GM18508 (cell line): ENCODE measurements around the gene SNX30.

ENCODE experiments used
- ATAC-seq: cut with Tn5 transposase; IDR thresholded peaks from one replicate; pipeline ENCODE4 v1.9.1; 2021; ENCODE audit warnings: moderate number of reproducible peaks; ENCODE audit not compliant: insufficient read depth, unreplicated experiment

The SNX30 gene

DNA sequence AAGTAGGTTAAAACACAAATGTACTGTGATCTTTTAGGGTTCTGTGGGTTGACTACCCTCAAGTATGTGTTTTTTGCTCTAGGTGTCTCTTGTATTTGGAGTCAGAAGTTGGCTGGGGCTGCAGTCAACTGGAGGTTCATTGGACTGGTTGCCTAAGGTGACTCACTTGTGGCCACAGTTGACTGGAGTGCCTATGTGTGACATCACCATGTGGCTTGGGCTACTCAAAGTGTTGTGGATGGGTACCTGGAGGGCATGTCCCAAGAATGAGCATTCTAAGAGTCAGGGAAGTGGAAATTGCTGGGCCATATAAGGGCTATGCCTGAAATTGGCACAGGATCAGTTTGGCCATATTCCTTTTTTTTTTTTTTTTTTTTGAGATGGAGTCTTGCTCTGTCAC is 27.4 kb downstream of the SNX30 start:
- no peak for ATAC-seq

- no peak for ATAC-seq
These were observed 30.0 kb downstream of the SNX30 start for GRCh38 chr9:112780450-112781036.

DNA sequence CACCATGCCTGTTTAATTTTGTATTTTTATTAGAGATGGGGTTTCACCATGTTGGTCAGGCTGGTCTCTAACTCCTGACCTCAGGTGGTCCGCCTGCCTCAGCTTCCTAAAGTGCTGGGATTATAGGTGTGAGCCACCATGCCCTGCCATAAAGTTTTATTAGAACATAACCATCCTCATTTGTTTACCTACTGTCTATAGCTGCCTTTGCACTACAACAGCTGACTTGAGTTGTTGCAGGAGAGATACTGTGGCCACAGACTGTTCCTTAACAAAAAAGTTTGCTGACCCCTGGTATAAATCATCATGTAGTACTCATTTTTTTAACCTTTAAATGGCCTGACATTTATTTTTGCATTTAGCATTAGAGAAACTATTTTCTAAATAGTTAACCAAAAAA is 31.7 kb downstream of the SNX30 start:
- ATAC-seq, result no peak

GRCh38 chr9:112783551-112783954 is 33.0 kb downstream of the SNX30 start:
- no peak for ATAC-seq

GRCh38 chr9:112784020-112784785 is 33.6 kb downstream of the SNX30 start:
- no peak for ATAC-seq

DNA sequence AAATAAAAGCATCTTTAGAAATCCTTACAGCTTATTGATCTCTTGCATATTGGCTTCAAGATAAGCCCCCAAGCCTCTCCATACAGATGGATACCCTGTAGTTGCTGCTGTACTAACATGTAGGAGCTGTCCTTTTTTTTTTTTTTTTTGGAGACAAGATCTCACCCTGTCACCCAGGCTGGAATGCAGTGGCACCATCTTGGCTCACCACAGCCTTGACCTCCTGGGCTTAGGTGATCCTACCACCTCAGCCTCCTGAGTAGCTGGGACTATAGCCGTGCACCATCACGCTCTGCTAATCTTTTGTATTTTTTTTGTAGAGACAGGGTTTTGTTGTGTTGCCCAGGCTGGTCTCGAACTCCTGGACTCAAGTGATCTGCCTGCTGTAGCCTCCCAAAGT is 35.4 kb downstream of the SNX30 start:
- ATAC-seq, result no peak

DNA sequence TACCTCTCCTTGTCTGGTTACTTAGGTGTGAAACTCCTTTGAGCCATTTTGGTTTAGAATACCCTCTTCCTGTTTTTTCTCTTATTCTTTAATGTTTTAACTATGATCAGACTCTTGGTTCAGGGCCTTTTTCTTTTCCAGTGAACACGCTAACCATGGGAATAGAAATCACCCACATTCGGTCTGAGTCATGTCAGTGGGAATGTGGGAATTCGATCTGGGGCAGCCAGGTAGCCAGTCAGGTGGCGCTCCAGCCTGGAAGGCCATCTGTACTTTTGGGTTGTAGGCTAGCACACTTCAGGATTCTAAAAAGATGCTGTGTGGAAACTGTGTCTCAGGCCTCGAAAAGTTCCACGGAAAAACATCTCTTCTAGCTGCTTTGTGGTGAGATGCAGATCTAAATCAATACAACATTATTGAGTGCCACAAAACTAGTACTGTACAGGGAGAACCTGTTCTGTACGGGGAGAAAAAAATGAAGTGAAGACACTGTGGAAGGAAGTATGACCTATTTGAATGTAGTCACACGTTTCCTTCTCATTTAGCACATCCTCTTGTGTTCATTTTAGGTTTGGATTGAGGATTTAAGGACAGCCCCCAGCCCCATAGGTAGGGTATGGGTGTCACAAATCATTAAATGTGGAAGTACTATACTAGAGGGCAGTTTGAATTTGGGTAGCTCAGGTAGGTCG is 36.4 kb downstream of the SNX30 start:
- ATAC-seq, result no peak

DNA sequence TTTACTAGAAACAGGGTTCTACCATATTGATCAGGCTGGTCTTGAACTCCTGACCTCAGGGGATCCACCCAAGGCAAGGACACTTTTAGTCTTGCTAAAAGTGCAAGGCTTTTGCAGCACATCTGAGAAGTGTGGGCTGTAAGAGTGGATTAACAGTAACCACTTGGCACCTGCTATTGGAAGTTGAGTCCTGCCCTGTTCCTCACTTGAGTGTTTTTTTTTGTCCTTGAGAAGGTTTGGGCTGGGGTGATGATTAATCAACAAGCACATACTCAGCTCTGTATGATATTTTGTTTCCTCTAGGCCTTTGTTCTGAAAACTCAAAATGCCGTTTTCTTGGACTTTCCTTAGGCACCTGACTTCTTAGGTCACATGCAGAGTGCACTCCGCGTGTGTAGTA is 37.4 kb downstream of the SNX30 start:
- ATAC-seq, result no peak

DNA sequence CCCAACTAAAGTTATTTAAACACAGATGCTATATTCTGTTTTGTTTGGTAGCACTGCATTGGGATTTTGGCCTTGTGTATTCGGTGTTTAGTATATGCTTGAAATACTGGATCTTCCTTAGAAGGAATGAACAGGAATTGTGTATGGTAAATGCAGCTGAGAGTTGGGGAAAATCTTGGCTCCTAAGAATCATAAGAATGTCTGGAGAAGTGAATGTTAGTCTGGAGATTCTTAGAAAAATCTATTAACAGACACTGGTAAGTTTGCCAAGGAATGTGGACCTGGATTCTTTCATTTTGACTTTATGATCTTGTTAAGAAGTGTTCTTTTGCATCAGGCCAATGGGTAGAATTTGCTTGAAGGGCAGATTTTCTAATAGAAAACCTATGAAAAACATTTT is 38.9 kb downstream of the SNX30 start:
- no peak for ATAC-seq

DNA sequence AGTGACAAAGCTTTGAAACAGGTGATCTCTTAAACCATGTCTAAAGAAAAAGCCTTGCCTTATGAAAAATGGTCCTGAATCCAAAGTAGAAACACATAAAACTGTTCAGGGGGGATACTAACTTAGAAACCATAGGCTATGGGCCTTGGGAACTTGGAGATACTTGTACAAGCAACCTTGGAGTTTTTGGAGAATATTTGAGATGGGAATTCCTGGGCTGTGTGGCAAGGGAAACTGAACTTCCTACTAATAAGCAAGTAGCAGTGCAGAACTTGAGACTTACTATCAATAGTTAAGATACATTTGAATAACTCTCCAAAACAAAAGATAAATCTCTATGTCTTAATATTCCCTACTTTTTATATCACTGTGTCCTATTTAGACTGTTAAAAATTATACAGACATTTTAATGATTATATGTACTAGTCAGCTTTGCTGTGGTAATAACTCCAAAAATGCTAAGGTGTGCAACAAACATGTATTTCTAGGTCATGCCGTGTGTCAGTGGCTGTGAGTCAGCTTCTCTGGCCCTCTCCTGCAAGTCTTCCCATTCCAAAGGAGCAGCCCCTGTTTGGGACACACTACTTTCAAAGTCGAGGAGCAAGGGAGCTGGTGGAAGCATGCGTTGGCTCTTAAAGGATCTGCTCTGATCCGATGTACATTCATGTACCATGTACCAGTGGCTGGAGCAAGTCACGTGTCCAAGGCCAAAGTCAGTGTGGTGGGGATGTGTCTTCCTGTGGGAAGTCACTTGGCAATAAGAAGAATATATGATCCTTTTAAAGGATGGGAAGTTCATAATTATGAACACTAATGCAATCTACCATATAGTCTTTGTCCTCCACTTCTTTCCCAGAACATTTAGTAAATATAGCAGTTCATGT is 39.6 kb downstream of the SNX30 start:
- ATAC-seq, result no peak

DNA sequence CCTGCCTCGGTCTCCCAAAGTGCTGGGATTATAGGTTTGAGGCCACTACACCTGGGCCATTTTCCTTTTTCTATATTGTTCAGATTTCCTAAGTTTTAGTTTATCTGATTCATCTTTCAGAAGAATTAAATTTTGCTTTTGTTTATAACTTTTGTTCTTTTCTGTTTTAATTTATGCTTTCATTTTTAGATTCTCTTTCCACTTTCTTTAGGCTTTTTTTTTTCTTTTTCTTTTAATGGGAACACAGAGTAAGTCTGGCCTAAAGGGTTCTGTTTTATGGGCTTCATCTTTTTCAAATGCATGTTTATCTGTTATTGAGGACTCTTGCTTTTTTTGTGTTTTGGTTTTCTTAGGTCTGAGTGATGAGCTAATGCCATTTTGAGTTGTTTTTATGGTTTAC is 42.1 kb downstream of the SNX30 start:
- no peak for ATAC-seq

DNA sequence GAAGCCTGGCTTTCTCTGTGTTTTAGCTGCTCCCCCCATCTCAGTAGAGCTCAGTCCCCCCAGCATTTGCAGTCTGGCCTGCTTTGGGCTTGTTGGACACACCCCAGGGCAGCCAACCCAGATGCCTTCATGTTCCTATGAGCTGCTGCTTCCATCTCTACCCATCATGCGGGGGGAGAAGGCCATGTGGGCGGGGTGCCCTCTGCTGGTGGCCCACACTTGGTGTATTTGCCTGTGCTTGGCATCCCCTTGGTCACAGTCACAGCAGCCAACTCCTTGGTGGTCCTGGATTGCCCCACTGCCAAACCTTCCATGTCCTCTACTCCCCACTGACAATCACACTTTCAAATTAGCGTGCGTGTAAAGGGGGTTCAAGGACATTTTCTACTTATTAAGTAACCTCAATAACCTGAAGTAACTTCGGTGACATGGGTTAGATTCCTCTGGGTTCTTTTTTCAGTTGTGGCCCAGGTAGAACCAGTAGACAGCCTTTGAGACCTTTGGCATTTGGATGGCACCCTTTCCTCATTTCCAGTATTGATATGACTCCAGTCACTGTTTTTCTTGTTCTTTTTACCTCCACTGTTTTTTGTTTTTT is 42.8 kb downstream of the SNX30 start:
- no peak for ATAC-seq

DNA sequence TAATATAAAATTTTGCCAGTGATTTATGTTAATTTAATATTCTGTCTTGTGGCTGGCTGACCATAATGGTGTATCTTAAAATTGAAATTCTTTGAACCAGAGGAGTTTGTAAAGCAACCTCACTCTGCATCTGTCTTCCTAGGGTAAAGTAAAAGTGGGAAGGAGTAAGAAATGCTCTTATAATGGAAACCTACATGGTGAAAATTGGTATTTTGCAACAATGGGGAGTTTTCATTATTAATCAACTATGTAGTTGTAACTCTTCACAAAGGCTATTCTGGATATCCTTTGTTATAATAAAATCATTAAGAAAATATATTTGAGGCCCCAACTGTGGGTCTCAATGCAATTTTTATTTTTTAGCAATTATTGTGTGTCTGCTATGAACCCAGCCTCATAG is 44.2 kb downstream of the SNX30 start:
- ATAC-seq, result no peak

DNA sequence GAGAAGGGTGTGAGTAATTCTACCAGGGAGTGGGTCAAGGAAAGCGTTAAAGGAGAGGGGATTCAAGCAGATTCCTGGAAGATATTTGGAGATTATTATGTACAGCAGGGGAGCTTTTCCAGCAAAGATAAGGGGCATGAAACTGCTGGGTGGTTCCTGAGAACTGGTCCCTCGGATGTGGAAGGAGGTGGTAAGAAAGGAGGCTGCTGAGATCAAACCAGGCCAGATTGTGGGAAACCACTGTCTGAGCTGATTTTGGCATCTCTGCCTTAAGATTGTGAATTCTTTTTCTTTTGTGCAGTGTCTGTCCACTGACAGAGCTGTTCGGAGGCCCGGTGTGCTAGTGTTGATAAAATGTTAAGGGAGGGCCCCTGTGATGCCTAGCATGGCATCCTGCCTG is 45.4 kb downstream of the SNX30 start:
- ATAC-seq, result no peak

GRCh38 chr9:112796485-112796884 is 45.9 kb downstream of the SNX30 start:
- no peak for ATAC-seq

DNA sequence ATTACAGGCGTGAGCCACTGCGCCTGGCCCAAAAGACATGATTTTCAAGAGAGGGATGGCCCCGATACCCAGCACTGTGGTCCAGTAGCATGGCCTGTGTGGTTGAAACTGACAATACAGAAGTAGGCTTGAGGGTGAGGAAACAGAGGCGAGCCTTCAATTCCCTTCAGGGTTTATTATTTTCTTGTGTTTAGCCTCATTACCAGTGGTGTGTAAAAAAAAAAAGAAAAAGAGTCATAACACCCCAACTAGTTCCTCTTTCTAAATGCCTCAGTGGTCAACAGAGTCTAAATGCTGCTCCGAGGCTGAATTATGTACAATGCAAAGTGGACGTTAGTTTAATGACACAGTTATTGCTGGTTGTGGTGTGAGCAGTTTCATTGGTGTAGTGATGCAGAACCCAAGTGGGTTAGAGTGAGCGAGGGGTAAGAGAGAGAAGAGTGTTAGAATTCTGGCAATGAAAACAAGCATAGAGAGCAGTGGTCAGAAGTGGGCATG is 58.8 kb downstream of the SNX30 start:
- ATAC-seq, result peak; percentile 99

DNA sequence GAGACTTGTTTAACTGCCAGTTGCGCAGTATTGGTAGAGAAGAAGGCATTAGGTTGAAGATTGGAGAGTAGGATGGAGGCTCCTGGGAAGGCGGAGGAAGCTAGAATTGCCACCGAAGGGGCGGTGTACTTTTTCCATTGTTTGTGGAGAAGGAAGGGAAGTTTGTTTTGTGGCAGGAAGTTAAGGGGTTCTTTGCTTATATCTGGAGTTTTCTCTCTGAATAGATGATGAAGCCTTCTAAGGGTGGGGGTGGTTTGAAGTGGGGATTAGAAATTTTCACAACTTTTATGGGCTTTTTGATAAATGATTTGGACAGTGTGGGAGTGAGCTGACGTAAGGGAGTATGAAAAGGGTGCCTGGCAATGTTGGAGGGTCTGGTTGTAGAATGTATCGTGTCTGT is 59.3 kb downstream of the SNX30 start:
- no peak for ATAC-seq

DNA sequence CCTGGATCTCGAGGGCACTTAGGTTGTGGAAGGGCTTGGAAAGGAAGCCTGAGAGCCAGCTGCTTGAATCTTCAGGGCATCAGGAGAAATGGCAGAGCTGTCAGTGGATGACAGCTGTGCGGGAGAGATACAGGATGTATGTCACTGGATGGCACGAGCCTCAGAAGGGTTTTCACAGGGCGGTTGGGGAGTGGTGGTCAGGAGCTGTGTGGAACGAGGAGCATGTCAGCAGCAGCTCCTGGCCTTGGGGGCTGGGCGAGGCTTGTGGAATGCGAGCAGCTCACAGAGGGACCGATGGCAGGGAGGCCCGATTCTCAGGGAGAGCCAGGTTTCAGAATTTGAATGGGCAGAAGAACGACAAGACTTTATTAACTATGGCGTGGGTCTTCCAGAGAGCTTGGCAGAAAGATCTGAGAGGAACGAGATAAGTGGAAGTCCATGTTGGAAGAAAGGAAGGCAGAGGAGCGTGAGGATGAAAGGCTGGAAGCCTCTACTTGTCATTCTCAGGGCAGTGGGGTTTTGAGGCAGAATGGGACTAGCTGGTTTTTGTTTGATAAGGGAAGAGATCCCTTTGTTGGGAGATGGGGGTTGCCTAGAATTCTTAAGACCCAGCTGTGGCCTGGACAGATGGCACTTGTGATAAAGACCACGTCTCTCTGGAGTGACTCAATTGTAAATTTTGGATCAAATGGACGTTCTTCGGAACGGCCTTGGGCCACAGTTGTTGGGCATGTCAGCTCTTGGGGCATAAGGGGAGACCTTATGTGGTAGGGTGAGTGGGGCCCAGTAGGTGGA is 60.3 kb downstream of the SNX30 start:
- ATAC-seq, result no peak

DNA sequence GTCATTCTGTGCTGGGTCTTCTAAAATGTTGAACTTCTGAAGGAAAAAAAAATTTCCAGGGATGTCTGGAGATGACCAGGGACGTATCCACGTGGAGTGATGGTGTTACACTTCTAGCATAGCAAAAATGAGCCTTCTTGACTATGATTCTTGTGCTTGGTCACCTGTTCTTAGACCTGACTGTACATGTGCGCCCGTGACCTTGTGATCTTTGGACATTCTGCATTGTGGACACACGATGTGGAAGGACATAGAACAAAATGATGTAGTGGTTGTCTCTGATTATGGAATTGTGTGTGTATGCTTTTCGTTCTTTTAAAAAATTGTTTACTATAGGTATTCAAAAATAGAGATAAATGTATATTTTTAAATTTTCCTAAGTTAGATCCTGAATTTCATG is 61.0 kb downstream of the SNX30 start:
- ATAC-seq, result no peak
